HG03045 (cell line): Measurements from ENCODE around the gene VSTM2L.

Experiments
- ATAC-seq: cut with Tn5 transposase; IDR thresholded peaks from one replicate; pipeline ENCODE4 v1.9.1; 2021; ENCODE audit warnings: mild to moderate bottlenecking, moderate library complexity; ENCODE audit not compliant: unreplicated experiment

The VSTM2L gene

GRCh38 chr20:37936041-37936440, 33.1 kb downstream of the VSTM2L start:
- no peak for ATAC-seq

- no peak for ATAC-seq
Measured at GRCh38 chr20:37936451-37936850, 33.5 kb downstream of the VSTM2L start.

DNA sequence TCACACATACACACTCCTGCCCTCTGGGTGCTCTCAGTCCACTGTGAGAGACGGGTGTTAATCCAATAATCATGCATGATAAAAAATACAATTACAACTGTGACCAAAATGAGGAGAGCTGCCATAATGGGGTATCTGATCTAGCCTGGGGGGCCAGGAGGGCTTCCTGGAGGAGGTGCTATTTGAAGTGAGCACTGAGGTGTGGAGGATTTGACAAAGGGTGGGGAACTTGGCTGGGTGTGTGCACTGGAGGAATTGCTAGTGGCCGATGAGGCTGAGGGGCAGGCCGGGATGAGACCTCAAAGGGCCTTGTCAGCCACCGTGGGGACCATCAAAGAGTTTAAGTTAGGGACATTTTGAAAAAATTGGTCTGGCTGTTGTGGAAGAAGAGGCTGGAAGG, 34.8 kb downstream of the VSTM2L start:
- no peak for ATAC-seq

GRCh38 chr20:37938181-37938750, 35.3 kb downstream of the VSTM2L start:
- ATAC-seq = no peak

- no peak for ATAC-seq
Measured at GRCh38 chr20:37938954-37939353, 36.0 kb downstream of the VSTM2L start.

- no peak for ATAC-seq
Measured at GRCh38 chr20:37939701-37940560, 37.0 kb downstream of the VSTM2L start.

DNA sequence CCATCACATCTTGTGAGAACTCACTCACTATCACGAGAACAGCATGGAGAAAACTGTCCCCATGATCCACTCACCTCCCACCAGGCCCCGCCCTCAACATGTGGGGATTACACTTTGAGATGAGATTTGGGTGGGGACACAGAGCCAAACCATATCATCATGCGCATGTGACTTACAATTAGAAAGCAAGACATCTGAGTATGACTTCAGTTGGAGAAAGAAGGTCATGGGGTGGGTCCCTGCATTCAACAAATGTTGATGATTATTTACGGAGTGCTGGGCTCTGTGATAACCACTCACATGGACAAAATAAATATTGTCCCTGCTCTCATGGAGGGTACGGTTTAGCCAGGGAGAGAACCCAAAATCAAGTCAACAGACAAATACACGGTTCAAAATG, 37.9 kb downstream of the VSTM2L start:
- ATAC-seq = no peak

DNA sequence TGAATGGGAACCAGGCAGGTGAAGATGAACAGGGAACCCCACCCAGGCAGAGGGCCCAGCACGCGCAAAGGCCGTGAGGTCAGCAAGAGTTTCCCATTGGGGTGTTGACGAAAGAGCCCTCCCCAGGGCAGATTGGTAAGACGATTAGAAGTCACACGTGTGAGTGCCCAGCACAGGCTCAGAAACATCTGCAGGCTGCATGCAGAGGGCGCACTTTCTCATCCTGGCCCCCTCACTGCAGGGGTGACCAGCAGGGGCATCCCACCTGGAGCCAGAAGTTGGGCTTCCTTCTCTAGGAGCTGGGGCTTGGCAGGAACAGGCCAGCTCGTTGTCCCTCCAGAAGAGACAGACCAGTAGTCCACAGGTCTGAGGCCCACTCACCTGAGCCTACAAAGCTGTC, 38.4 kb downstream of the VSTM2L start:
- no peak for ATAC-seq

DNA sequence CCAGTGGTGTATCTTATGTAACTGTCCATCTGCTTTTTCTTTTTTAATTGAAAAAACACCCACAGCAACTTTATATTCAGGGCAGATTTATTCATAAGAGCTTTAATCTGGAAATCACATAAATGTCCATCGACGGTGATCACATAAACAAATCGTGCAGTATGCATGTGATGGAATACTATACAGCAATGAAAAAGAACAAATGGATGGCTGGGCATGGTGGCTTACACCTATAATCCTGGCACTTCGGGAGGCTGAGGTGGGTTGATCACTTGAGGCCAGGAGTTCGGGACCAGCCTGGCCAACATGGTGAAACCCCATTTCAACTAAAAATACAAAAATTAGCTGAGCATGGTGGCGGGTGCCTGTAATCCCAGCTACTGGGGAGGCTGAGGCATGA, 39.1 kb downstream of the VSTM2L start:
- no peak for ATAC-seq

- no peak for ATAC-seq
Measured at GRCh38 chr20:37943033-37943432, 40.1 kb downstream of the VSTM2L start.

- no peak for ATAC-seq
Measured at GRCh38 chr20:37943501-37944455, 40.9 kb downstream of the VSTM2L start.

DNA sequence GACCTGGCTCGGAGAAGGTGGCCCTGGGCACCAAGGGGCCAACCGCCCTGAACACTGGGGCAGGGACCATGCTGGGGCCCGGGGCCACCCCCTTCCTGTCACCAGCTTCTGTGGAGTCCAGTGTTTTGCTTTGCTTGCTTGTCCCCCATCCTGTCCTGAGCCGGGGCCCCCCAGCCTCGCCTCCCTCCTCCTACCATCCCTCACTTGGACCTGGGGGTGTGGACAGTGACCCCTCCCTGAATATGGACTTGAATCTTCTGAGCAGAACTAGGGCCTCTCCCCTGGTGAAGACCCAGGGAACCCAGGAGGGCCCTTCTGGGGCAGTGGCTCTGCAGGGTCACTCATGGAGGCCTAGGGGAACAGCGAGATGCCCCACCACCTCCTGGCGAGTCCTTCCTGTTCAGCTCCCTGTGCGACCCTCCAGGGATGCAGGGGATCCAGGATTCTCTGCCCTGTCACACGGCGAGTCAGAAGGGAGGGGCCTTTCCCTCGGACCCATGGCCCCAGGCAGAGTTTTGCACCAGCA, 41.6 kb downstream of the VSTM2L start:
- no peak for ATAC-seq

DNA sequence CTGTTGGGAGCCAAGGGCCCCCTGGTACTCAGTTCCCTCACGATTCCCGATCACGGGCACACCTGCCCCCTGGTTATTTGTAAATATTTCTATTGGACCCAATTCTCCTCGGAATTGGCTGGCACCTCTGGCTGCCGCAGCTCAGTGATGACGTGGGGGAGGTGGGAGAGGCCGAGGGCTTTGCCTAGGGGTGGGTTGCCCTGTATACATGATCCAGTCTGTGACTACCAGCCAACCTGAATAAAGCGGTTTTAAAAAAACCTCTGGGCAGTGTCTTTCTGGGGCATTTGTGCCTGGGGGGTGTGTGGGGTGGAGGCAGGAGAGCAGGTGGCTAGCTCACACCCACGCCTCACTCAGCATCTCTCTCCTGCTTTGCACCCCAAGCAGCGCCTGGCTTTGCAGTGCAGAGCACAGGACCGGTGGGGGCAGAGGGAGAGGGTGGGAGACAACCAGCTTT, 42.2 kb downstream of the VSTM2L start:
- no peak for ATAC-seq

GRCh38 chr20:37946946-37947345, 44.0 kb downstream of the VSTM2L start:
- no peak for ATAC-seq

- no peak for ATAC-seq
Measured at GRCh38 chr20:37947943-37948342, 45.0 kb downstream of the VSTM2L start.

- ATAC-seq = no peak
Measured at GRCh38 chr20:37948956-37949355, 46.0 kb downstream of the VSTM2L start.

DNA sequence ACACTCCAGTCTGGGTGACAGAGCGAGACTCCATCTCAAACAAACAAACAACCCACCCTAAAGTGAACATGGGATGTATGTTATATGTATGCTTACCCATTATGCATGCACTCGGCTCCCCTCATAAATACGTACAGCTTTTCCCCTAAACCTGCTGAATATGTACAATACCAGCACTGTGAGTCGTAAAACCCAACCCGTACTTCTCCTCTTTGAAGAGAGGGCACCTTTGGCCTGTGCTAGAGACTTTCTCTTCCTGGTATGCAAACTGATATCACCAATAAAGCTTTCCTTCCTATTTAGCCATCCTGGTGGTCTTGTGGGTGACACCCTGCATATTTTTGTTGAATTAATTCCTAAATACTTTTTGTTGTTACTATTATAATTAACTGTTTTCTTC, 51.3 kb downstream of the VSTM2L start:
- no peak for ATAC-seq

GRCh38 chr20:37954626-37955025, 51.7 kb downstream of the VSTM2L start:
- no peak for ATAC-seq

GRCh38 chr20:37955511-37955910, 52.6 kb downstream of the VSTM2L start:
- ATAC-seq = no peak

GRCh38 chr20:37956107-37956585, 53.2 kb downstream of the VSTM2L start:
- no peak for ATAC-seq
